Fibroblast of lung (primary cell): ENCODE measurements around the gene SLC17A6. TPM values are rescaled to one million over a fixed set of nuclear protein-coding genes. Genes with fewer than 3 reads are reported as not detected.

Source experiments
- DNase-seq, 2 donors: peaks; one replicate each; pipeline versions ENCODE4 v3.0.0 to v3.0.0-alpha.2; 2010; ENCODE audit warnings: low read depth in 2 of 2
- H2AFZ ChIP-seq: 2 replicates; pipeline ENCODE4 v1.5.1; 2012; ENCODE audit warnings: low read length, control low read depth, inconsistent platforms
- H3K27ac ChIP-seq: 2 replicates; pipeline ENCODE4 v1.5.1; 2011; ENCODE audit warnings: low read length, control low read depth; ENCODE audit not compliant: insufficient read depth
- H3K27me3 ChIP-seq: 2 replicates; pipeline ENCODE4 v1.5.1; 2011; ENCODE audit warnings: mild to moderate bottlenecking, low read length; ENCODE audit not compliant: control insufficient read depth, insufficient read depth
- H3K36me3 ChIP-seq: 2 replicates; pipeline ENCODE4 v1.5.1; 2011; ENCODE audit warnings: low read length; ENCODE audit not compliant: control insufficient read depth, insufficient read depth
- H3K4me1 ChIP-seq: 2 replicates; pipeline ENCODE4 v1.5.1; 2011; ENCODE audit warnings: low read length; ENCODE audit not compliant: control insufficient read depth, insufficient read depth; ENCODE audit errors: extremely low read depth
- H3K4me2 ChIP-seq: 2 replicates; pipeline ENCODE4 v1.5.1; 2011; ENCODE audit warnings: low read length, control low read depth; ENCODE audit not compliant: insufficient read depth; ENCODE audit errors: extremely low read depth
- H3K4me3 ChIP-seq, 4 experiments: fragments of 200-600 bp in 1 of 4; sonication (generic) in 1 of 4; replicated peaks in 1 of 4; 2 replicates each; pipeline ENCODE4 v1.5.1; 2011 to 2016; ENCODE audit warnings: low read length in 4 of 4, low read depth in 3 of 4, mild to moderate bottlenecking in 3 of 4, control low read depth in 2 of 4, inconsistent platforms in 1 of 4, mixed read lengths in 1 of 4; ENCODE audit not compliant: insufficient read depth in 1 of 4; ENCODE audit errors: control extremely low read depth in 1 of 4
- H3K79me2 ChIP-seq: 2 replicates; pipeline ENCODE4 v1.5.1; 2012; ENCODE audit warnings: mild to moderate bottlenecking, low read length, inconsistent platforms; ENCODE audit not compliant: control insufficient read depth, insufficient read depth
- H3K9ac ChIP-seq: 2 replicates; pipeline ENCODE4 v1.5.1; 2011; ENCODE audit warnings: mild to moderate bottlenecking, low read length, control low read depth; ENCODE audit not compliant: insufficient read depth
- H3K9me3 ChIP-seq: 2 replicates; pipeline ENCODE4 v1.5.1; 2012; ENCODE audit warnings: low read depth, low read length; ENCODE audit not compliant: control insufficient read depth, insufficient read depth
- H4K20me1 ChIP-seq: 2 replicates; pipeline ENCODE4 v1.5.1; 2011; ENCODE audit warnings: low read length; ENCODE audit not compliant: control insufficient read depth, insufficient read depth; ENCODE audit errors: extremely low read depth
- CTCF ChIP-seq, 2 donors: IDR thresholded peaks in 1 of 2; conservative IDR thresholded peaks in 1 of 2; 1 replicate in 1 of 2; 2 replicates in 1 of 2; pipeline ENCODE4 v1.5.1; 2011 to 2012; ENCODE audit warnings: low read length in 2 of 2, control low read depth in 1 of 2, inconsistent platforms in 1 of 2, low read depth in 1 of 2, mild to moderate bottlenecking in 1 of 2
- EZH2 ChIP-seq: IDR thresholded peaks from 2 replicates; pipeline ENCODE4 v1.5.1; 2012; ENCODE audit warnings: low read length, control low read depth, mild to moderate bottlenecking; ENCODE audit errors: missing control alignments
- polyA plus RNA-seq, 2 donors: library from polyadenylated mRNA; depleted of rRNA in 1 of 2; stranded (reverse) in 1 of 2; unstranded in 1 of 2; fragments of >200 nt; gene quantifications; 2 replicates each; pipeline ENCODE4 v1.2.1, GENCODE V29; 2011 to 2012; ENCODE audit warnings: missing spikeins in 1 of 2
- total RNA-seq: library from RNA; depleted of rRNA; stranded (reverse); fragments of >200 nt; gene quantifications from 2 replicates; pipeline ENCODE4 v1.2.1, GENCODE V29; 2014

The SLC17A6 gene
- total and polyA plus RNA-seq, 2 donors (not counting 1 experiment from before 2014, with no cell fraction given): not detected

GRCh38 chr11:22426915-22427314, 88.7 kb downstream of the SLC17A6 start:
- peak in 1 of 2 donors; percentile 8 for TF ChIP-seq CTCF (conservative IDR thresholded peaks at IDR 0.05 in 1 of 2, IDR thresholded peaks at IDR 0.05 in 1 of 2; ENCODE audit: low read depth in 1 of 2, low read length in 2 of 2)
- no peak for TF ChIP-seq EZH2
- no peak overlapping the region for H3K9ac ChIP-seq

More at GRCh38 chr11:22426915-22427314, 88.7 kb downstream of the SLC17A6 start:
- Histone ChIP-seq H3K9me3 (no peaks in the 10 kb centered on the region), H2AFZ (no peak overlapping the region), H3K27ac (no peak overlapping the region), H3K4me2 (no peak overlapping the region), H3K36me3 (no peaks in the 10 kb centered on the region), H3K4me1 (no peaks in the 10 kb centered on the region), H3K4me3 (no peak overlapping the region), H3K27me3 (no peaks in the 10 kb centered on the region), H3K79me2 (no peaks in the 10 kb centered on the region), H4K20me1 (no peaks in the 10 kb centered on the region)
- DNase-seq: no peak

Other genes starting within 250 kb of the SLC17A6 start
- gene ANO5, start 145.3 kb upstream of the SLC17A6 start, total RNA-seq: 0.77 and 4.1 TPM in 2 replicates
- gene ANO5, start 145.3 kb upstream of the SLC17A6 start, polyA plus RNA-seq: 0.06 and 0.11 TPM in 2 replicates